Heart right ventricle (tissue), 16 donors: Measurements from ENCODE around the gene KIF26B. TPM values are rescaled to one million over a fixed set of nuclear protein-coding genes. Genes with fewer than 3 reads are reported as not detected.

Source experiments
- ATAC-seq, 8 donors: fragments of 200-7000 bp; cut with Tn5 transposase; one replicate each; pipeline ENCODE4 v1.9.1; 2020; ENCODE audit warnings: mild to moderate bottlenecking in 8 of 8, moderate library complexity in 8 of 8, moderate number of reproducible peaks in 1 of 8
- DNase-seq, 2 donors: peaks; one replicate each; pipeline ENCODE4 v3.0.0-alpha.2; 2020
- H3K27ac ChIP-seq, 10 donors: fragments of 200-600 bp; sonication (generic) in 2 of 10; one replicate each; pipeline versions ENCODE4 v1.5.0 to v1.8.0; 2020 to 2022; ENCODE audit warnings: mild to moderate bottlenecking in 3 of 10
- H3K27me3 ChIP-seq, 7 donors: fragments of 200-600 bp; one replicate each; pipeline ENCODE4 v1.8.0; 2021 to 2022; ENCODE audit warnings: mild to moderate bottlenecking in 2 of 7
- H3K36me3 ChIP-seq, 9 donors: fragments of 200-600 bp; sonication (generic) in 1 of 9; one replicate each; pipeline versions ENCODE4 v1.5.0 to v1.8.0; 2020 to 2022; ENCODE audit warnings: mild to moderate bottlenecking in 2 of 9
- H3K4me1 ChIP-seq, 9 donors: fragments of 200-600 bp; sonication (generic) in 1 of 9; one replicate each; pipeline versions ENCODE4 v1.5.0 to v1.8.0; 2020 to 2022; ENCODE audit warnings: mild to moderate bottlenecking in 4 of 9
- H3K4me3 ChIP-seq, 10 donors: fragments of 200-600 bp; sonication (generic) in 2 of 10; one replicate each; pipeline versions ENCODE4 v1.5.0 to v1.8.0; 2020 to 2022; ENCODE audit warnings: mild to moderate bottlenecking in 7 of 10, moderate library complexity in 2 of 10
- H3K9me3 ChIP-seq, 11 donors: fragments of 200-600 bp in 10 of 11; sonication (generic) in 2 of 11; one replicate each; pipeline versions ENCODE4 v1.5.0 to v1.8.0; 2013 to 2022; ENCODE audit warnings: mild to moderate bottlenecking in 2 of 11, control low read depth in 1 of 11, moderate library complexity in 1 of 11
- WGBS, 2 donors: extraction: QIAGEN DNeasy Blood & Tissue Kit; methylation state at CpG; one replicate each; pipeline ENCODE4 v1.1.7; 2013; ENCODE audit warnings: inconsistent platforms in 1 of 2; 5-methylcytosine and 5-hydroxymethylcytosine counted together
- intact Hi-C, 10 donors: fragments of 100-400 bp; cut with DNase I; formaldehyde crosslinking; loops; one replicate each; pipeline versions ENCODE4 v1.11.1 to v1.14.2; 2022
- polyA plus RNA-seq, 2 donors: library from polyadenylated mRNA; stranded (reverse); fragments of 200-250 nt; gene quantifications; one replicate each; pipeline ENCODE4 v1.2.3, GENCODE V29; 2013
- total RNA-seq, 10 donors: library from RNA; stranded (reverse); fragmentation: NEBNext Ultra II Directional in 3 of 10; extraction: Animal tissue kit (Norgen Biotek cat#: 25700) in 3 of 10; gene quantifications; one replicate each; pipeline versions ENCODE4 v1.2.1 to v1.2.4, GENCODE V29; 2021 to 2023
- TF ChIP-seq, protein P1 (sequence below), 9 donors: fragments of 200-600 bp; sonication (generic) in 2 of 9; IDR thresholded peaks; one replicate each; pipeline versions ENCODE4 v1.5.0 to v1.8.0; 2021 to 2022; ENCODE audit warnings: antibody characterized with exemption in 9 of 9, mild to moderate bottlenecking in 5 of 9, moderate library complexity in 1 of 9
- donor health status: Arrhythmogenic right ventricular cardiomyopathy.
- donor health status: ischemic (EF 13 %, LVEDD 7.1; RV severe dilation, severe dysfunction).
- donor health status: healthy with polysubstance abuse.
- donor health status: DM: no; HTN: yes; CAD: no.
- donor health status: DM: no; HTN: no; CAD: no.
- donor health status: ischemic (EF 25% LVEDD 6.9; RV normal size, moderate dysfunction).
- donor health status: ischemic (EF 25% LVEDD 5.7; RV mildly dilated, moderate dysfunction).
- donor health status: healthy.
- donor health status: DM: yes; HTN: yes; CAD: no.
- donor health status: Ischemic cardiomyopathy.
- donor health status: ischemic (EF 35%, LVEDD 5.7; RV mildly dilated, moderate dysfunction).
- donor health status: nonischemic (EF 11% LVEDD 7.7; RV severe dilation, severe dysfunction).
- donor health status: DM: yes; HTN: yes; CAD: no.
- donor health status: PGD.
- donor health status: ischemic (EF 29% LVEDD 5.4; RV normal size, mild dysfunction).
- donor health status: nonischemic (EF 23%, LVEDD 6.1; RV moderate dilation, normal function).

The KIF26B gene
- total and polyA plus RNA-seq, 12 donors, result 0.66 to 8.8 (median 2.8) TPM

DNA sequence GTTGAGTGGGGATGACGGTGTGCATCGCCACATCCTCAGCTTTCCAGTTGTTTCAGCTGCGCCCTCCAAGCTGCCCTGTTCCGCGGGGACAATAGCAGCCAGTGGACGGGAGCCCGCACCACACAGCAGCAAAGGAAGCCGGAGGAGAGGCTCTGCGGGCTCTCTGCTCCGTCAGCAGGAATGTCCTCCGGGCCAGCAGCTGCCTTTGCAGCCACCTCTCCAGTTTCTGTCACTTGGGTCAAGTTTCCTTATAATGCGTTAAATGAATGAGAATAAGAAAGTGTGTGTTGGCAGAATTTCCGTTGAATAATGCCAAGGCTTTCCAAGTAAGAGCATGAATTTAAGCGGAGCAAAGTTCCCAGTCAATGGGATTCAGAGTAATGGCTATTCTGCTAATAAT, 263.3 kb downstream of the KIF26B start:
- 81 to 85% methylated on average over 14 of the region's 14 CpGs for WGBS, 2 donors
- peaks cover 0 to 48% (median 12%) of the 10 kb centered on the region in 7 donors for H3K27me3 ChIP-seq
- no peaks in the 10 kb centered on the region for H3K9me3 ChIP-seq
- TF ChIP-seq, protein P1, sequence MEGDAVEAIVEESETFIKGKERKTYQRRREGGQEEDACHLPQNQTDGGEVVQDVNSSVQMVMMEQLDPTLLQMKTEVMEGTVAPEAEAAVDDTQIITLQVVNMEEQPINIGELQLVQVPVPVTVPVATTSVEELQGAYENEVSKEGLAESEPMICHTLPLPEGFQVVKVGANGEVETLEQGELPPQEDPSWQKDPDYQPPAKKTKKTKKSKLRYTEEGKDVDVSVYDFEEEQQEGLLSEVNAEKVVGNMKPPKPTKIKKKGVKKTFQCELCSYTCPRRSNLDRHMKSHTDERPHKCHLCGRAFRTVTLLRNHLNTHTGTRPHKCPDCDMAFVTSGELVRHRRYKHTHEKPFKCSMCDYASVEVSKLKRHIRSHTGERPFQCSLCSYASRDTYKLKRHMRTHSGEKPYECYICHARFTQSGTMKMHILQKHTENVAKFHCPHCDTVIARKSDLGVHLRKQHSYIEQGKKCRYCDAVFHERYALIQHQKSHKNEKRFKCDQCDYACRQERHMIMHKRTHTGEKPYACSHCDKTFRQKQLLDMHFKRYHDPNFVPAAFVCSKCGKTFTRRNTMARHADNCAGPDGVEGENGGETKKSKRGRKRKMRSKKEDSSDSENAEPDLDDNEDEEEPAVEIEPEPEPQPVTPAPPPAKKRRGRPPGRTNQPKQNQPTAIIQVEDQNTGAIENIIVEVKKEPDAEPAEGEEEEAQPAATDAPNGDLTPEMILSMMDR (IDR thresholded peaks at IDR 0.05), result no peak
- DNase-seq (no peak), ATAC-seq (no peak)
- intact Hi-C loops, result no loop called here
- H3K4me1 ChIP-seq, result no peaks in the 10 kb centered on the region
- no peaks in the 10 kb centered on the region for H3K36me3 ChIP-seq
- H3K4me3 ChIP-seq, result no peak overlapping the region
- H3K27ac ChIP-seq, result no peak overlapping the region

DNA sequence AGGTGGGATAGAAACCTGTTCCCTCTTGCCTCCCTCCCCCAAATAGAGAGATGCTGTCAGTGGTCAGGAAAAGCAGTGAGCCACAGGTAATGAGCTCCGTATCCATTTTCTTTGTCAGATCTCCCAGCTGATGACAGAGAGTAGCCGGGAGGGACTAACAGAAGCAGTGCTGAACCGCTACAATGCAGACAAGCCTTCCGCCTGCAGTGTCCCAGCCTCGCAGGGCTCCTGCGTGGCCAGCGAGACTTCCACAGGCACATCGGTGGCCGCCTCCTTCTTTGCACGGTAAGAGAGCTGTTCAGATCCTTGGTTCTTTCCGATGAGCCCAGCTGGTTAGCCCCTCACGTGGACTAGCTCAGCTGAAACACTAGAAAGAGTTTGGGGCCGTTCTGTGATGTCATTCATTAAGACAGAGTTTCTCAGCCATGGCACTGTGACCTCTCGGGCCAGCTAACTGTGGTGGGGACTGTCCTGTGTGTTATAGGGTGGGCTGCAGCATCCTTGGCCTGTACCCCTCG, 264.7 kb downstream of the KIF26B start:
- DNase-seq (no peak), ATAC-seq (no peak)
- no peaks in the 10 kb centered on the region for H3K4me1 ChIP-seq
- H3K9me3 ChIP-seq, result no peaks in the 10 kb centered on the region
- no peaks in the 10 kb centered on the region for H3K36me3 ChIP-seq
- intact Hi-C loops, result no loop called here
- H3K27ac ChIP-seq, result no peak overlapping the region
- H3K27me3 ChIP-seq, result peaks cover 0 to 41% (median 12%) of the 10 kb centered on the region in 7 donors
- WGBS, 2 donors, result 77 to 81% methylated on average over 15 of the region's 15 CpGs
- no peak overlapping the region for H3K4me3 ChIP-seq
- TF ChIP-seq, protein P1 (IDR thresholded peaks at IDR 0.05), result no peak

GRCh38 chr1:245419989-245420388, 265.2 kb downstream of the KIF26B start:
- peaks cover 0 to 38% (median 12%) of the 10 kb centered on the region in 7 donors for H3K27me3 ChIP-seq
- TF ChIP-seq, protein P1 (IDR thresholded peaks at IDR 0.05), result no peak
- ATAC-seq (no peak), DNase-seq (no peak)
- WGBS, 2 donors, result 49 to 51% methylated on average over 7 of the region's 7 CpGs
- no peaks in the 10 kb centered on the region for H3K36me3 ChIP-seq
- no peaks in the 10 kb centered on the region for H3K9me3 ChIP-seq
- H3K4me1 ChIP-seq, result no peaks in the 10 kb centered on the region
- no peak overlapping the region for H3K4me3 ChIP-seq
- no peak overlapping the region for H3K27ac ChIP-seq
- intact Hi-C loops, result no loop called here

DNA sequence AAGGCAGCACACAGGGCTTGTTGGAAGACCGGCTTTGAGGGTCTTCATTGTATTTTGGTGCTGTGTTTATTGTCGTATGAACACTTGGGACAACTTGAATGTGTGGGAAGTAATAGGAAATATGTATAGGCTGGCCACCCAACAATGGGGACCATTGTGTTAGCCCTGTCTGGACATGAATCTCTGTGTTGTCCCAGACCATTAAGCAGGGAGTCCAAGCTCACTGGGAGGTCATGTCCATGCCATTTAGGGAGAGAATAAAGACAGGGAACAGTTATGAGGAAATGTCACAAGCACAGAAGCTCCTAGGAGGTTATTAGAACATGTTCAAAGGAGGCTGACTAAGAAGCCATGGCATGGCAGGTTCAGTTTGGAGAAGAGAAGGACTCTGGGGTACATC, 266.1 kb downstream of the KIF26B start:
- no peak for DNase-seq
- intact Hi-C loops, result no loop called here
- H3K4me1 ChIP-seq, result no peaks in the 10 kb centered on the region

More for the DNA sequence above, 266.1 kb downstream of the KIF26B start:
- WGBS, 2 donors, result 89 to 96% methylated on average over 2 of the region's 2 CpGs
- Histone ChIP-seq H3K4me3 (no peak overlapping the region), H3K27me3 (peaks cover 0 to 35% (median 12%) of the 10 kb centered on the region in 7 donors), H3K36me3 (no peaks in the 10 kb centered on the region), H3K9me3 (no peaks in the 10 kb centered on the region), H3K27ac (no peak overlapping the region)
- ATAC-seq, result no peak
- TF ChIP-seq, protein P1 (IDR thresholded peaks at IDR 0.05), result no peak
